Left lung (tissue), 10 donors: ENCODE data around the gene AP1S3. TPM values are rescaled to one million over a fixed set of nuclear protein-coding genes. Genes with fewer than 3 reads are reported as not detected.
A peak's percentile ranks its signal among the peaks of the same experiment; 100 is the strongest.

Experiments used
- ATAC-seq: fragments of 200-7000 bp; cut with Tn5 transposase; one replicate; pipeline ENCODE4 v1.9.1; 2020; ENCODE audit warnings: moderate library complexity
- DNase-seq, 4 donors: peaks; one replicate each; pipeline ENCODE4 v3.0.0-alpha.2; 2013 to 2020
- H3K27ac ChIP-seq, 2 donors: fragments of 200-600 bp; sonication (generic) in 1 of 2; one replicate each; pipeline versions ENCODE4 v1.5.0 to v1.8.0; 2020 to 2021
- H3K27me3 ChIP-seq, 2 donors: fragments of 200-600 bp; sonication (generic) in 1 of 2; one replicate each; pipeline versions ENCODE4 v1.5.0 to v1.8.0; 2020 to 2021
- H3K36me3 ChIP-seq, 2 donors: fragments of 200-600 bp; sonication (generic) in 1 of 2; one replicate each; pipeline versions ENCODE4 v1.5.0 to v1.8.0; 2020 to 2021
- H3K4me1 ChIP-seq, 2 donors: fragments of 200-600 bp; one replicate each; pipeline ENCODE4 v1.8.0; 2021
- H3K4me3 ChIP-seq, 2 donors: fragments of 200-600 bp; sonication (generic) in 1 of 2; one replicate each; pipeline versions ENCODE4 v1.5.0 to v1.8.0; 2020 to 2021; ENCODE audit warnings: mild to moderate bottlenecking in 1 of 2
- H3K9me3 ChIP-seq, 2 donors: fragments of 200-600 bp; sonication (generic) in 1 of 2; one replicate each; pipeline versions ENCODE4 v1.5.0 to v1.8.0; 2020 to 2021
- CTCF ChIP-seq, 2 donors: fragments of 200-600 bp; sonication (generic) in 1 of 2; IDR thresholded peaks; one replicate each; pipeline versions ENCODE4 v1.5.0 to v1.8.0; 2021; ENCODE audit warnings: antibody characterized with exemption in 2 of 2
- intact Hi-C, 2 donors: fragments of 100-400 bp; cut with DNase I; formaldehyde crosslinking; loops; one replicate each; pipeline versions ENCODE4 v1.11.2 to v1.14.2; 2022
- polyA plus RNA-seq, 6 donors: library from polyadenylated mRNA; unstranded; fragments of 120-200 nt; gene quantifications; one replicate each; pipeline ENCODE4 v1.2.1, GENCODE V29; 2013; ENCODE audit not compliant: insufficient read length in 6 of 6
- total RNA-seq, 2 donors: library from RNA; stranded (reverse); fragmentation: NEBNext Ultra II Directional; extraction: Animal tissue kit (Norgen Biotek cat#: 25700); gene quantifications; one replicate each; pipeline ENCODE4 v1.2.1, GENCODE V29; 2021
- donor health status: DM: no; HTN: yes; CAD: no.
- donor health status: DM: no; HTN: no; CAD: no.

The AP1S3 gene
- total and polyA plus RNA-seq, 8 donors, result 4.3 to 23.4 (median 5.6) TPM

GRCh38 chr2:223841436-223842190 is 4.2 kb upstream of the AP1S3 start:
- no peaks in the 10 kb centered on the region for H3K27me3 ChIP-seq
- no peak for ATAC-seq
- peak overlapping the region in 1 of 2 donors; percentile 13 for H3K27ac ChIP-seq
- TF ChIP-seq CTCF (IDR thresholded peaks at IDR 0.05), result no peak
- intact Hi-C loops, result no loop called here
- H3K4me1 ChIP-seq, result peaks cover 2 to 4% of the 10 kb centered on the region in 2 donors
- DNase-seq, result no peak
- H3K9me3 ChIP-seq, result no peaks in the 10 kb centered on the region
- H3K36me3 ChIP-seq, result no peaks in the 10 kb centered on the region
- no peak overlapping the region for H3K4me3 ChIP-seq

- no peak for DNase-seq
- Histone ChIP-seq H3K4me3 (peak overlapping the region in 1 of 2 donors; percentile 61), H3K27ac (no peak overlapping the region), H3K9me3 (no peaks in the 10 kb centered on the region), H3K36me3 (no peaks in the 10 kb centered on the region), H3K4me1 (peaks cover 5 to 14% of the 10 kb centered on the region in 2 donors), H3K27me3 (no peaks in the 10 kb centered on the region)
- ATAC-seq, result no peak
- intact Hi-C loops, result no loop called here
- TF ChIP-seq CTCF (IDR thresholded peaks at IDR 0.05), result no peak
Measured at GRCh38 chr2:223835701-223836532, 1.5 kb downstream of the AP1S3 start.

GRCh38 chr2:223834431-223834830 is 3.0 kb downstream of the AP1S3 start:
- ATAC-seq (no peak), DNase-seq (no peak)
- no peak for TF ChIP-seq CTCF (IDR thresholded peaks at IDR 0.05)
- H3K9me3 ChIP-seq, result no peaks in the 10 kb centered on the region
- no peaks in the 10 kb centered on the region for H3K27me3 ChIP-seq
- H3K27ac ChIP-seq, result no peak overlapping the region
- H3K4me1 ChIP-seq, result peaks cover 5 to 14% of the 10 kb centered on the region in 2 donors
- no peaks in the 10 kb centered on the region for H3K36me3 ChIP-seq
- no peak overlapping the region for H3K4me3 ChIP-seq
- intact Hi-C loops, result no loop called here

- Histone ChIP-seq H3K36me3 (no peaks in the 10 kb centered on the region), H3K27ac (no peak overlapping the region), H3K4me3 (no peak overlapping the region), H3K27me3 (no peaks in the 10 kb centered on the region), H3K4me1 (peaks cover 5 to 14% of the 10 kb centered on the region in 2 donors), H3K9me3 (no peaks in the 10 kb centered on the region)
- TF ChIP-seq CTCF (IDR thresholded peaks at IDR 0.05), result no peak
- DNase-seq, result no peak
- no peak for ATAC-seq
- intact Hi-C loops, result no loop called here
Measured at GRCh38 chr2:223832241-223832903, 5.0 kb downstream of the AP1S3 start.

- H3K4me3 ChIP-seq, result no peak overlapping the region
- DNase-seq, result no peak
- no peak overlapping the region for H3K27ac ChIP-seq
- no peak for TF ChIP-seq CTCF (IDR thresholded peaks at IDR 0.05)
- H3K4me1 ChIP-seq, result no peaks in the 10 kb centered on the region
- ATAC-seq, result no peak
- H3K27me3 ChIP-seq, result no peaks in the 10 kb centered on the region
- no peaks in the 10 kb centered on the region for H3K9me3 ChIP-seq
- intact Hi-C loops, result no loop called here
- H3K36me3 ChIP-seq, result no peaks in the 10 kb centered on the region
Measured at GRCh38 chr2:223829128-223829527, 8.3 kb downstream of the AP1S3 start.
